Prostate gland (tissue), 2 donors: Measurements from ENCODE around the gene COPS8. TPM values are rescaled to one million over a fixed set of nuclear protein-coding genes. Genes with fewer than 3 reads are reported as not detected.

Experiments used
- DNase-seq: peaks from one replicate; pipeline ENCODE4 v3.0.0-alpha.2; 2019; ENCODE audit warnings: low spot score
- H3K27ac ChIP-seq, 2 donors: fragments of 200-600 bp; sonication (generic); 2 replicates each; pipeline ENCODE4 v1.5.1; 2017 to 2019
- H3K27me3 ChIP-seq: fragments of 200-600 bp; sonication (generic); replicated peaks from 2 replicates; pipeline ENCODE4 v1.5.1; 2019; ENCODE audit not compliant: insufficient read depth
- H3K36me3 ChIP-seq, 2 donors: fragments of 200-600 bp; sonication (generic); 1 replicate in 1 of 2; 2 replicates in 1 of 2; pipeline versions ENCODE4 v1.5.1 to v1.8.1; 2017 to 2019
- H3K4me1 ChIP-seq: fragments of 200-600 bp; sonication (generic); replicated peaks from 2 replicates; pipeline ENCODE4 v1.5.1; 2019
- H3K4me3 ChIP-seq, 2 donors: fragments of 200-600 bp; sonication (generic); 2 replicates each; pipeline ENCODE4 v1.5.1; 2017 to 2019
- H3K9me3 ChIP-seq: fragments of 200-600 bp; sonication (generic); 2 replicates; pipeline ENCODE4 v1.5.1; 2017
- CTCF ChIP-seq, 4 experiments: fragments of 200-600 bp in 2 of 4; fragments of 450-650 bp in 2 of 4; sonication (generic) in 2 of 4; IDR thresholded peaks; 1 replicate in 3 of 4; 2 replicates in 1 of 4; pipeline ENCODE4 v1.5.1; 2016 to 2019; ENCODE audit warnings: antibody characterized with exemption in 4 of 4, mild to moderate bottlenecking in 2 of 4, moderate library complexity in 2 of 4
- POLR2A ChIP-seq: fragments of 450-650 bp; IDR thresholded peaks from one replicate; pipeline ENCODE4 v1.6.1; 2016; ENCODE audit warnings: antibody characterized with exemption, mild to moderate bottlenecking
- POLR2AphosphoS5 ChIP-seq: sonication (generic); formaldehyde crosslinking; IDR thresholded peaks from one replicate; pipeline ENCODE4 v1.6.1; 2017; ENCODE audit warnings: antibody characterized with exemption
- WGBS: methylation state at CpG from one replicate; pipeline ENCODE4 v1.1.5; 2018; 5-methylcytosine and 5-hydroxymethylcytosine counted together
- intact Hi-C: fragments of 100-400 bp; cut with DNase I; formaldehyde crosslinking; loops from one replicate; pipeline ENCODE4 v1.14.2; 2022
- total RNA-seq, 2 donors: library from RNA; depleted of rRNA; stranded (reverse); fragments of >200 nt; gene quantifications; one replicate each; pipeline ENCODE4 v1.1.0, GENCODE V29; 2016

The COPS8 gene
- total RNA-seq, 2 donors from 2014 or later: 73.1 to 90.0 TPM

GRCh38 chr2:237061356-237061755 lies 24.3 kb upstream of the COPS8 start:
- TF ChIP-seq POLR2A: no peak
- no peak for TF ChIP-seq CTCF (IDR thresholded peaks at IDR 0.05)
- TF ChIP-seq POLR2AphosphoS5: peak; percentile 50
- 63% methylated on average over 12 of the region's 12 CpGs for WGBS
- Histone ChIP-seq H3K4me3 (no peak overlapping the region), H3K4me1 (no peaks in the 10 kb centered on the region), H3K9me3 (no peaks in the 10 kb centered on the region), H3K36me3 (no peaks in the 10 kb centered on the region), H3K27ac (no peak overlapping the region), H3K27me3 (no peaks in the 10 kb centered on the region)
- DNase-seq: peak; percentile 54
- intact Hi-C loops: loop anchor here (2.0 to 5.0 kb wide), 2 partner anchors 549 to 709 kb away; no protein-coding TSS in a partner anchor

GRCh38 chr2:237062585-237062984 lies 23.1 kb upstream of the COPS8 start:
- Histone ChIP-seq H3K9me3 (no peaks in the 10 kb centered on the region), H3K4me3 (no peak overlapping the region)
- DNase-seq: no peak

GRCh38 chr2:237064203-237065070 lies 21.3 kb upstream of the COPS8 start:
- Histone ChIP-seq H3K4me3 (no peak overlapping the region), H3K9me3 (no peaks in the 10 kb centered on the region), H3K27ac (no peak overlapping the region), H3K27me3 (no peaks in the 10 kb centered on the region), H3K36me3 (no peaks in the 10 kb centered on the region), H3K4me1 (no peaks in the 10 kb centered on the region)
- TF ChIP-seq POLR2A (no peak), POLR2AphosphoS5 (no peak), CTCF (IDR thresholded peaks at IDR 0.05) (no peak)
- intact Hi-C loops: loop anchor here (5.0 kb wide), 1 partner anchor 552 kb away; no protein-coding TSS in a partner anchor
- WGBS: 88% methylated on average over 24 of the region's 24 CpGs
- no peak for DNase-seq

More at GRCh38 chr2:237062585-237062984, 23.1 kb upstream of the COPS8 start:
- H3K4me1 ChIP-seq: no peaks in the 10 kb centered on the region
- TF ChIP-seq POLR2A (no peak), CTCF (IDR thresholded peaks at IDR 0.05) (no peak), POLR2AphosphoS5 (no peak)
- no peaks in the 10 kb centered on the region for H3K36me3 ChIP-seq
- H3K27me3 ChIP-seq: no peaks in the 10 kb centered on the region
- no peak overlapping the region for H3K27ac ChIP-seq
- intact Hi-C loops: loop anchor here (5.0 kb wide), 1 partner anchor 550 kb away; no protein-coding TSS in a partner anchor
- 92% methylated on average over 2 of the region's 4 CpGs for WGBS

- TF ChIP-seq POLR2A (no peak), CTCF (IDR thresholded peaks at IDR 0.05) (no peak), POLR2AphosphoS5 (no peak)
Observed at GRCh38 chr2:237065071-237065377, 20.7 kb upstream of the COPS8 start.

GRCh38 chr2:237066396-237066795 lies 19.3 kb upstream of the COPS8 start:
- intact Hi-C loops: no loop called here
- H3K9me3 ChIP-seq: no peaks in the 10 kb centered on the region
- H3K27me3 ChIP-seq: no peaks in the 10 kb centered on the region
- DNase-seq: no peak
- WGBS: 98% methylated on average over 2 of the region's 2 CpGs
- H3K36me3 ChIP-seq: no peaks in the 10 kb centered on the region
- TF ChIP-seq CTCF (IDR thresholded peaks at IDR 0.05): no peak
- no peak for TF ChIP-seq POLR2A
- TF ChIP-seq POLR2AphosphoS5: no peak
- no peaks in the 10 kb centered on the region for H3K4me1 ChIP-seq
- H3K4me3 ChIP-seq: no peak overlapping the region
- H3K27ac ChIP-seq: no peak overlapping the region

More at GRCh38 chr2:237065071-237065377, 20.7 kb upstream of the COPS8 start:
- intact Hi-C loops: no loop called here
- Histone ChIP-seq H3K4me3 (no peak overlapping the region), H3K36me3 (no peaks in the 10 kb centered on the region), H3K4me1 (no peaks in the 10 kb centered on the region), H3K9me3 (no peaks in the 10 kb centered on the region), H3K27me3 (no peaks in the 10 kb centered on the region), H3K27ac (no peak overlapping the region)
- DNase-seq: no peak
- 85% methylated on average over 2 of the region's 2 CpGs for WGBS
